HCT116 (cell line): Measurements from ENCODE around the gene EML4. TPM values are rescaled to one million over a fixed set of nuclear protein-coding genes. Genes with fewer than 3 reads are reported as not detected.

ENCODE experiments used
- ATAC-seq: fragments of 200-7000 bp; cut with Tn5 transposase; 2 replicates; pipeline ENCODE4 v1.9.1; 2020; ENCODE audit warnings: mild to moderate bottlenecking, moderate library complexity
- BruUV-seq: library from RNA; stranded (reverse); fragments of 400-500 nt; replicated peaks from 2 replicates; lab custom pipeline; 2021; lab: Mats Ljungman, UMichigan
- CTCF ChIA-PET: fragments of 300-600 bp; sonication (Branson Sonifier 250); formaldehyde crosslinking; loops from one replicate; lab custom pipeline; 2021; ENCODE audit warnings: antibody characterized with exemption; lab: Charles Lee
- POLR2A ChIA-PET: fragments of 300-600, 350-600 bp; sonication (Branson Sonifier 250); formaldehyde crosslinking; loops from one replicate; lab custom pipeline; 2021; ENCODE audit warnings: antibody characterized with exemption; lab: Charles Lee
- RAD21 ChIA-PET, 2 experiments: fragments of 300-600 bp; sonication (Branson Sonifier 250); formaldehyde crosslinking; loops; one replicate each; lab custom pipeline; 2023; ENCODE audit warnings: low total read pairs in 2 of 2; ENCODE audit not compliant: uncharacterized antibody in 2 of 2, unreplicated experiment in 2 of 2, low non-redundant PET in 1 of 2; lab: Charles Lee
- DNase-seq: peaks from one replicate; pipeline ENCODE4 v3.0.0-alpha.2; 2010; ENCODE audit warnings: low read depth, low spot score
- H2AFZ ChIP-seq: fragments of 200-600 bp; shearing (Covaris generic), sonication (generic); 2 replicates; pipeline ENCODE4 v1.6.1; 2017; ENCODE audit warnings: low read depth, mixed run types, mixed read lengths, antibody characterized with exemption, low read length; ENCODE audit not compliant: poor library complexity, severe bottlenecking
- H3K27ac ChIP-seq: 2 replicates; pipeline ENCODE4 v1.5.1; 2012; ENCODE audit warnings: low read depth, low read length
- H3K27me3 ChIP-seq: fragments of 200-600 bp; sonication (generic); 2 replicates; pipeline ENCODE4 v1.6.1; 2016; ENCODE audit warnings: mixed run types, low read length, mixed read lengths; ENCODE audit not compliant: insufficient read depth
- H3K36me3 ChIP-seq, 2 experiments: fragments of 200-500 bp in 1 of 2; fragments of 200-600 bp in 1 of 2; sonication (Bioruptor generic) in 1 of 2; sonication (generic) in 1 of 2; 2 replicates each; pipeline versions ENCODE4 v1.5.1 to v1.6.1; 2014 to 2016; ENCODE audit warnings: low read length in 2 of 2, inconsistent platforms in 1 of 2, mixed read lengths in 1 of 2, mixed run types in 1 of 2; ENCODE audit not compliant: insufficient read depth in 2 of 2, control insufficient read depth in 1 of 2
- H3K4me1 ChIP-seq, 2 experiments: fragments of 200-600 bp in 1 of 2; sonication (generic) in 1 of 2; 2 replicates each; pipeline versions ENCODE4 v1.5.1 to v1.6.1; 2012 to 2017; ENCODE audit warnings: low read length in 2 of 2, inconsistent platforms in 1 of 2, mild to moderate bottlenecking in 1 of 2, mixed read lengths in 1 of 2, mixed run types in 1 of 2, moderate library complexity in 1 of 2; ENCODE audit not compliant: insufficient read depth in 2 of 2, control insufficient read depth in 1 of 2
- H3K4me2 ChIP-seq: fragments of 200-600 bp; sonication (generic); 2 replicates; pipeline ENCODE4 v1.6.1; 2017; ENCODE audit warnings: mixed run types, low read length, mixed read lengths
- H3K4me3 ChIP-seq, 2 experiments: fragments of 200-600 bp in 1 of 2; sonication (generic) in 1 of 2; replicated peaks in 1 of 2; 2 replicates each; pipeline ENCODE4 v1.5.1; 2011 to 2016; ENCODE audit warnings: low read length in 2 of 2, control low read depth in 1 of 2, low read depth in 1 of 2, mild to moderate bottlenecking in 1 of 2, mixed read lengths in 1 of 2, mixed run types in 1 of 2
- H3K79me2 ChIP-seq: fragments of 200-600 bp; sonication (generic); 2 replicates; pipeline ENCODE4 v1.6.1; 2017; ENCODE audit warnings: mild to moderate bottlenecking, mixed run types, low read length, moderate library complexity, mixed read lengths; ENCODE audit not compliant: insufficient read depth
- H3K9ac ChIP-seq: fragments of 200-600 bp; sonication (generic); 2 replicates; pipeline ENCODE4 v1.6.1; 2016; ENCODE audit warnings: low read length, mixed read lengths
- H3K9me2 ChIP-seq: fragments of 200-600 bp; sonication (generic), shearing (Covaris generic); 2 replicates; pipeline ENCODE4 v1.6.1; 2017; ENCODE audit warnings: mixed run types, mild to moderate bottlenecking, moderate library complexity; ENCODE audit not compliant: insufficient read depth
- H3K9me3 ChIP-seq, 2 experiments: fragments of 200-500 bp in 1 of 2; fragments of 200-600 bp in 1 of 2; sonication (Bioruptor generic) in 1 of 2; sonication (generic) in 1 of 2; 2 replicates each; pipeline ENCODE4 v1.6.1; 2014 to 2017; ENCODE audit warnings: low read length in 2 of 2, mixed read lengths in 2 of 2, inconsistent platforms in 1 of 2, low read depth in 1 of 2, mild to moderate bottlenecking in 1 of 2, mixed run types in 1 of 2, moderate library complexity in 1 of 2; ENCODE audit not compliant: control insufficient read depth in 1 of 2, insufficient read depth in 1 of 2
- H4K20me1 ChIP-seq: fragments of 200-600 bp; sonication (generic), shearing (Covaris generic); 2 replicates; pipeline ENCODE4 v1.6.1; 2017; ENCODE audit warnings: mixed run types, mild to moderate bottlenecking, moderate library complexity; ENCODE audit not compliant: insufficient read depth
- CBX3 ChIP-seq: IDR thresholded peaks from 2 replicates; pipeline ENCODE4 v1.6.1; 2012; ENCODE audit warnings: low read depth
- CEBPB ChIP-seq: IDR thresholded peaks from 2 replicates; pipeline ENCODE4 v1.6.1; 2012; ENCODE audit warnings: low read depth
- CTCF ChIP-seq, 3 experiments: fragments of 200-600 bp in 1 of 3; sonication (generic) in 1 of 3; IDR thresholded peaks in 2 of 3; conservative IDR thresholded peaks in 1 of 3; 2 replicates each; pipeline ENCODE4 v1.5.1; 2012 to 2017; ENCODE audit warnings: low read depth in 2 of 3, low read length in 2 of 3, antibody characterized with exemption in 1 of 3, borderline replicate concordance in 1 of 3, control low read depth in 1 of 3, mild to moderate bottlenecking in 1 of 3, mixed read lengths in 1 of 3, mixed run types in 1 of 3, moderate library complexity in 1 of 3; ENCODE audit not compliant: insufficient read depth in 1 of 3
- ELF1 ChIP-seq: IDR thresholded peaks from 2 replicates; pipeline ENCODE4 v1.6.1; 2012; ENCODE audit warnings: low read depth, borderline replicate concordance
- EZH2 ChIP-seq: fragments of 200-600 bp; sonication (generic); IDR thresholded peaks from 2 replicates; pipeline ENCODE4 v1.6.1; 2017; ENCODE audit warnings: antibody characterized with exemption, mixed run types
- EZH2phosphoT487 ChIP-seq: fragments of 200-600 bp; IDR thresholded peaks from 2 replicates; pipeline ENCODE4 v1.6.1; 2018; ENCODE audit warnings: antibody characterized with exemption, borderline replicate concordance
- JUND ChIP-seq: IDR thresholded peaks from 2 replicates; pipeline ENCODE4 v1.6.1; 2012
- POLR2A ChIP-seq: IDR thresholded peaks from 2 replicates; pipeline ENCODE4 v1.7.0; 2011; ENCODE audit warnings: borderline replicate concordance; ENCODE audit not compliant: insufficient read depth, insufficient read length; ENCODE audit errors: extremely low read depth
- POLR2AphosphoS5 ChIP-seq: IDR thresholded peaks from 2 replicates; pipeline ENCODE4 v1.6.1; 2011; ENCODE audit warnings: mild to moderate bottlenecking, low read depth, low read length, moderate library complexity
- RAD21 ChIP-seq: IDR thresholded peaks from 2 replicates; pipeline ENCODE4 v1.6.1; 2012; ENCODE audit warnings: low read depth, mild to moderate bottlenecking
- SIN3A ChIP-seq: IDR thresholded peaks from 2 replicates; pipeline ENCODE4 v1.6.1; 2012; ENCODE audit warnings: low read depth
- SRF ChIP-seq: IDR thresholded peaks from 2 replicates; pipeline ENCODE4 v1.6.1; 2012; ENCODE audit warnings: low read depth
- TCF7L2 ChIP-seq: IDR thresholded peaks from 2 replicates; pipeline ENCODE4 v1.7.0; 2011; ENCODE audit warnings: borderline replicate concordance, inconsistent platforms; ENCODE audit not compliant: insufficient read depth, insufficient read length; ENCODE audit errors: extremely low read depth
- YY1 ChIP-seq: IDR thresholded peaks from 2 replicates; pipeline ENCODE4 v1.6.1; 2011; ENCODE audit warnings: low read length, low read depth, moderate library complexity, mild to moderate bottlenecking; ENCODE audit not compliant: insufficient replicate concordance; ENCODE audit errors: extremely low read depth
- ZFX ChIP-seq: fragments of 450-650 bp; IDR thresholded peaks from 2 replicates; pipeline ENCODE4 v1.6.1; 2017
- ZNF274 ChIP-seq: fragments of 200-500 bp; sonication (Bioruptor generic); IDR thresholded peaks from 2 replicates; pipeline ENCODE4 v1.6.1; 2014; ENCODE audit warnings: mild to moderate bottlenecking, low read depth, low read length, inconsistent platforms
- intact Hi-C: fragments of 100-400 bp; cut with micrococcal nuclease; formaldehyde crosslinking; loops from 2 replicates; pipeline ENCODE4 v1.10.0; 2022
- total RNA-seq: library from RNA; stranded (reverse); gene quantifications from one replicate; pipeline ENCODE4 v1.2.1, GENCODE V29; 2021; ENCODE audit not compliant: unreplicated experiment

EML4 gene
- total RNA-seq, 1 experiment from 2014 or later: 53.5 TPM

- H3K4me3 ChIP-seq: no peak overlapping the region
- intact Hi-C loops: no loop called here
- H3K27me3 ChIP-seq: no peaks in the 10 kb centered on the region
- no peaks in the 10 kb centered on the region for H3K36me3 ChIP-seq
- H4K20me1 ChIP-seq: no peaks in the 10 kb centered on the region
- no peak overlapping the region for H3K4me2 ChIP-seq
- H3K4me1 ChIP-seq: peaks cover 0 to 8% of the 10 kb centered on the region in 2 experiments; a peak in 2 of 4 replicates
- no peaks in the 10 kb centered on the region for H3K9me2 ChIP-seq
- no peaks in the 10 kb centered on the region for H3K9me3 ChIP-seq
- no peak overlapping the region for H3K27ac ChIP-seq
- ChIA-PET CTCF (no interaction called here), RAD21 (no interaction called here), POLR2A (no interaction called here)
- no TSS peak for BruUV-seq
- no peak overlapping the region for H2AFZ ChIP-seq
- H3K9ac ChIP-seq: no peak overlapping the region
- no peak for DNase-seq
- TF ChIP-seq TCF7L2 (no peak), CTCF (IDR thresholded peaks at IDR 0.05 in 2 of 3, conservative IDR thresholded peaks at IDR 0.05 in 1 of 3; ENCODE audit: borderline replicate concordance in 1 of 3, insufficient read depth in 1 of 3, low read depth in 2 of 3, low read length in 2 of 3) (no peak), ZFX (no peak), CBX3 (no peak), SRF (no peak), POLR2A (no peak), JUND (no peak), ELF1 (no peak)
- no peaks in the 10 kb centered on the region for H3K79me2 ChIP-seq
- ATAC-seq: no peak
These were observed 5.6 kb upstream of the EML4 start for GRCh38 chr2:42163444-42164045.

- Histone ChIP-seq H3K27me3 (no peaks in the 10 kb centered on the region), H3K79me2 (no peaks in the 10 kb centered on the region), H4K20me1 (no peaks in the 10 kb centered on the region), H3K4me1 (peaks cover 3 to 13% of the 10 kb centered on the region in 2 experiments; a peak in 3 of 4 replicates), H3K9me2 (no peaks in the 10 kb centered on the region), H3K4me2 (no peak overlapping the region), H2AFZ (no peak overlapping the region), H3K9me3 (no peaks in the 10 kb centered on the region), H3K36me3 (no peaks in the 10 kb centered on the region), H3K27ac (no peak overlapping the region), H3K9ac (no peak overlapping the region), H3K4me3 (no peak overlapping the region)
- BruUV-seq: no TSS peak
- intact Hi-C loops: no loop called here
- ATAC-seq (no peak), DNase-seq (no peak)
- POLR2A ChIA-PET: no interaction called here
- RAD21 ChIA-PET: no interaction called here
- CTCF ChIA-PET: no interaction called here
- TF ChIP-seq ELF1 (no peak), POLR2AphosphoS5 (no peak), SRF (no peak), ZNF274 (no peak), CTCF (IDR thresholded peaks at IDR 0.05 in 2 of 3, conservative IDR thresholded peaks at IDR 0.05 in 1 of 3; ENCODE audit: borderline replicate concordance in 1 of 3, insufficient read depth in 1 of 3, low read depth in 2 of 3, low read length in 2 of 3) (no peak), YY1 (no peak), EZH2 (no peak), RAD21 (no peak), CEBPB (no peak), EZH2phosphoT487 (no peak), POLR2A (no peak), SIN3A (no peak), JUND (no peak)
These were observed 5.1 kb upstream of the EML4 start for GRCh38 chr2:42164046-42164445.
